IPS DF 6.9 (cell line): ENCODE data around the gene MPHOSPH6.
"Not testable (repeated sequence)": the region's sequence is repeated elsewhere in the genome, so short reads cannot be mapped to it uniquely, and the experiment has no call there.

Experiments used
- DNase-seq: peaks from one replicate; pipeline ENCODE4 v3.0.0-alpha.2; 2013; ENCODE audit warnings: low read depth, low spot score
- H3K27ac ChIP-seq: one replicate; pipeline ENCODE4 v1.5.1; 2013; ENCODE audit warnings: low read length, control low read depth
- H3K27me3 ChIP-seq: 2 replicates; pipeline ENCODE4 v1.6.1; 2013; ENCODE audit warnings: mild to moderate bottlenecking, low read length; ENCODE audit not compliant: control insufficient read depth, insufficient read depth
- H3K36me3 ChIP-seq: 2 replicates; pipeline ENCODE4 v1.6.1; 2013; ENCODE audit warnings: low read length; ENCODE audit not compliant: control insufficient read depth, insufficient read depth
- H3K4me1 ChIP-seq: 2 replicates; pipeline ENCODE4 v1.6.1; 2013; ENCODE audit warnings: low read length; ENCODE audit not compliant: control insufficient read depth, insufficient read depth
- H3K4me3 ChIP-seq: 2 replicates; pipeline ENCODE4 v1.5.1; 2013; ENCODE audit warnings: mild to moderate bottlenecking, low read length
- H3K9me3 ChIP-seq: 2 replicates; pipeline ENCODE4 v1.6.1; 2013; ENCODE audit warnings: low read length, inconsistent platforms; ENCODE audit not compliant: control insufficient read depth, insufficient read depth
- WGBS: extraction: QIAGEN DNeasy Blood & Tissue Kit; methylation state at CpG from one replicate; pipeline ENCODE4 v1.1.7; 2013; ENCODE audit warnings: mixed read lengths, missing lambda C conversion rate; ENCODE audit not compliant: insufficient read length, insufficient coverage; 5-methylcytosine and 5-hydroxymethylcytosine counted together

Gene MPHOSPH6

DNA sequence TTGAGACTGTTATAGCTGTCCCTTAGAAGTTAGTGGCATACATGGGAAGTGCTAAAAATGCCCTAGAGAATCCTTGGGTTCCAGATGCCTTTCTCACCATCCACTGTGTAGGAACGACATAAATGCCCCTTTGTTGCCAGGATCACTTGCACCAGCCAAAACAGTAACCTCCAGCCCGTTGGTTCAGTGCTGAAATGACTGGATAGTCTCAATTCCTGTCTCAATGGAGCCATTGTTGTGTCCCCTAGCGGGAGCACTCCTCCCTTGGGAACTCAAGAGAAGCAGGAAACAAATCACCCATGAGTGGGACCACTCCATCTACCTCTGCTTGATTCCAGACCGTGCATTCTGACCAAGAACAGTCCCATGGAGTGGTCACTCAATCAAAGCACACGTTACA, 23.1 kb downstream of the MPHOSPH6 start:
- H3K36me3 ChIP-seq, result peaks cover 12% of the 10 kb centered on the region; the same call in 1 of the 2 replicates
- WGBS, result no CpG with 5 or more reads among the region's 5 CpGs
- H3K27ac ChIP-seq, result no peak overlapping the region
- no peaks in the 10 kb centered on the region; the same call in 1 of the 2 replicates for H3K4me1 ChIP-seq
- H3K27me3 ChIP-seq, result no peaks in the 10 kb centered on the region
- no peak for DNase-seq
- no peaks in the 10 kb centered on the region for H3K9me3 ChIP-seq
- no peak overlapping the region for H3K4me3 ChIP-seq

DNA sequence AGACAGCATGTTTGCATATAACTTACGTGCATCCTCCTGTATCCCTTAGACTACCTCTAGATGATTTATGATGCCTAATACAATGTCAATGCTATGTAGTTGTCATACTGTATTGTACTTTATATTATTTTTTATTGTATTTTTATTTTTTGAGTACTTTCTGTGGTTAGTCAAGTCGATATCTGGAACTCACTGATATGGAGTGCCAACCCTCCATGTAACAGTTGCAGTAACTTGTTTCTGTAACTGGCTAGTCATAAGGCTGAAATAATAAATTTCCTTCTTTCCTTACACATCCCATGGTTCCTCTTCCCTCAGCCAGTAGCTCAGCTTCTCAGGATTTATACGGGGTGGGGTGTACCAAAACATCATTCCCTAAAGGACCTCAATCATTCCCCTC, 23.5 kb downstream of the MPHOSPH6 start:
- H3K4me3 ChIP-seq, result no peak overlapping the region
- no peaks in the 10 kb centered on the region for H3K9me3 ChIP-seq
- DNase-seq, result no peak
- no peaks in the 10 kb centered on the region; the same call in 1 of the 2 replicates for H3K4me1 ChIP-seq
- H3K27me3 ChIP-seq, result no peaks in the 10 kb centered on the region
- WGBS, result no CpG with 5 or more reads among the region's 3 CpGs
- peaks cover 12% of the 10 kb centered on the region; the same call in 1 of the 2 replicates for H3K36me3 ChIP-seq
- H3K27ac ChIP-seq, result no peak overlapping the region

DNA sequence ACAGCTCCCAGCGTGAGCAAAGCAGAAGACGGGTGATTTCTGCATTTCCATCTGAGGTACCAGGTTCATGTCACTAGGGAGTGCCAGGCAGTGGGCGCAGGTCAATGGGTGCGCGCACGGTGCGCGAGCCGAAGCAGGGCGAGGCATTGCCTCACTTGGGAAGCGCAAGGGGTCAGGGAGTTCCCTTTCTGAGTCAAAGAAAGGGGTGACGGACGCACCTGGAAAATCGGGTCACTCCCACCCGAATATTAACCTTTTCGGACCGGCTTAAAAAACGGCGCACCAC, 30.8 kb downstream of the MPHOSPH6 start:
- not testable (repeated sequence) for H3K36me3 ChIP-seq, H3K4me1 ChIP-seq, H3K27me3 ChIP-seq, H3K27ac ChIP-seq, DNase-seq, H3K9me3 ChIP-seq
- WGBS, result no CpG with 5 or more reads among the region's 19 CpGs
- H3K4me3 ChIP-seq, result peak overlapping the region; percentile 35; the same call in 1 of the 2 replicates

DNA sequence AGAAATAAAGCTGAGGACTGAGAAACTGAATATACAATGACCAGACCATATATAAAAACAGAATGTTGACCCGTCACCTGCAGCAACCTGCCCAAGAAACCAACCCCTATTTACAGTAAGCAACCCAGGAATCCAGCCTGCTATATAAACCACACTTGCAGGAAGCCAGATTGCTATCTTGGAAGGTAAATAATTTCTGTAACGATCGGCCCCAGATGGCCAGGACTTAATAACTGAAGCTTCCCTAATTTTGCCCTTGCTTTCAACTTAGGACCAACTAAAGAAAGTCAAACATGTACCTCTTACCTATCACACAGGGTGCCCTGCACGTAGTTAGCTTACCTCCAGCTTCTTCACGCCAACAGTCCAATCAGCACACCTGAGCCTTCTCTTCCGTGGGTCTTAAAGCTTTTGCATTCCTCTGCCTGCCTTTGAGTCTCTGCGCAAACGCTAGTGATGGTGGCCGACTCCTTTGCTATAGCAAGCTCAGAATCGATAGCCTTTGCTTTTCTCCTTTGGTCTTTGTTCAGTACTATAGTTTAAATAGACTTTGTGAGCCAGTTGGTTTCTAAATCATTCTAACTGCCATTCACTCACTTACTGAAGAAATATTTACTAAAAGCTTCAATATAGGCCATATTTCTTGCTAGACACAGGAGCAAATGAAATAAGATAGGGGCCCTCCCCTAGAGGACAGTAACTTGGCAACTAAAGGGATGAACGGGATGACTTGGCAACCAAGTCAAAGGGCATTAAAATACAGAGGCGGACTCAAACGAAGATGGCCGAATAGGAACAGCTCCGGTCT, 31.3 kb downstream of the MPHOSPH6 start:
- Histone ChIP-seq H3K9me3 (no peaks in the 10 kb centered on the region), H3K36me3 (no peaks in the 10 kb centered on the region; the same call in 1 of the 2 replicates), H3K4me3 (peak overlapping the region; percentile 35; the same call in 1 of the 2 replicates), H3K4me1 (no peaks in the 10 kb centered on the region), H3K27me3 (no peaks in the 10 kb centered on the region), H3K27ac (no peak overlapping the region)
- DNase-seq, result no peak
- no CpG with 5 or more reads among the region's 15 CpGs for WGBS

DNA sequence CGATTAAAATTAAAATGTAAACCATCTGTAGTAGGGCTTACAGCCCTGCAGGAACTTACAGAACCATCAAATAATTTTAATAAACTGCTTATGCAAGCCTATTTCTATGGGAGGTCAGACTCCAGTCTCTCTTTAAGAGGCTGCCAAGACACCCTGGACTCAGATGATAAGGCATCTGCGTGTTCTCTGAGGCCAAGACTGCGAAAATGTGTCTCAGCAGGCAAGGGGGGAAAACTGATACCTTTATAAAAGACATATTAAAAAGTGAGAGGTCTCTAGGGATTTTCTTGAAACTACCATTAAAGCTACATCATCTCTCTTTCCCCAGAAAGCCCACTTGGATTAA, 32.2 kb downstream of the MPHOSPH6 start:
- no peak overlapping the region for H3K4me3 ChIP-seq
- no peak for DNase-seq
- no peaks in the 10 kb centered on the region for H3K4me1 ChIP-seq
- H3K27ac ChIP-seq, result no peak overlapping the region
- no peaks in the 10 kb centered on the region for H3K27me3 ChIP-seq
- no peaks in the 10 kb centered on the region for H3K9me3 ChIP-seq
- WGBS, result no CpG with 5 or more reads among the region's 3 CpGs
- H3K36me3 ChIP-seq, result no peaks in the 10 kb centered on the region; the same call in 1 of the 2 replicates

DNA sequence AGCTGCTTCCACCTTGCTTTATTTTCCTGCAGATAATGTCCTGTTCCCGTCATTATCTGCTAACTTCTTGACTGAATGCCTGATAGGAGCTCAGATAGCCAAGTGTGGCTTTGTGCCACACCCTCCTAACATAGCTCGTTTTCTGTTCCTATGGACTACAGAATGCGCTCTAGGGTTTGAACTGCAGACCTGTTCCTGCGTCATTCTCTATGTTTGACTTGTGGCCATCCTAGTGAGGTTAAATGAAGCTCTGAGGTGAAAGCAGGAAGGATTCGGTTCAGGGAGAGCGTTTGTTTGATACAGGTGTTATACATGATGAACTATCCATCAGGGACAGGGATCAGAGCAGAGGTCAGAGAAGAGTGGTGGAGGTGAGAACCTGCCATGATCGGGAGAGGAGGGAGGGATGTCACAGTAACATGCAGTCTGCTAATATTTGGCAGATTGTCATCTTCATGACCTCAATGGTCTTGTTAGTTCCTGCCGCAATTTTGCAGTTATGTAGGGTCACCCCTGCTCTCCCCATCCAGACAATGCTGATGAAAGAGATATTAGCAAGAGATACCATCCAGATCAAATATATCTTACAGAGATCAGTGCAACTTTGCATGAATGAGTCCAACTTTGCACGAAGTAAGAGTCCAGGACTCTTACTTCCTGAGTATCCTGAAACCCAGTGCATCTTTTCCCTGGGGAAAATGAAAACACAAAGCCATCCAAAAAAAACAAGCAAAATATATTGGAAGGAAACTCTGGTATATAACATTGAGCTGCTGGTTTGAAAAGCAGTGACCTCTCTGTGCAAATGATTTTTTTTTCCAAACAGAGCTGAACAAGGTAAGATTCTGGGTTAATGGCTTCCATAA, 32.8 kb downstream of the MPHOSPH6 start:
- DNase-seq, result no peak
- no CpG with 5 or more reads among the region's 9 CpGs for WGBS
- no peaks in the 10 kb centered on the region for H3K4me1 ChIP-seq
- H3K27me3 ChIP-seq, result no peaks in the 10 kb centered on the region
- no peak overlapping the region for H3K27ac ChIP-seq
- H3K4me3 ChIP-seq, result no peak overlapping the region
- no peaks in the 10 kb centered on the region for H3K9me3 ChIP-seq
- H3K36me3 ChIP-seq, result no peaks in the 10 kb centered on the region; the same call in 1 of the 2 replicates

DNA sequence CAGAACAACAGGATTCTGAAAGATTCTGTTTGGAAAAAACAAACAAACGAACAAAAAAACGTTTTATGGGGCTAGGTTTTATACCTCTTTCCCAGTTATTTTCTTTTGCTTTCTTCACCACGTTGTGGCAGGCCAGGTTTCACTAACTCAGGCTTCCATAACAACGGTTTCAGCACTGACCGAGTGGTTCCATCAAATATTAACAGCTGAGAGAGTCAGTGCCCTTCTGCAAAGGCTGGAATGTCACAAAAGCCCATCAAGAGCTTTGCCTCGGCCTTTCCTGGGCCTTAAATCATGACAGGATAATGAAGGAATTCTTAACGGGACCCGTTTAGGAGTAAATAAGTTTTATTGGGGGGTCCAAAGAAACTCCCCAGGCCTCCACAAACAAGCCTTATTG, 34.2 kb downstream of the MPHOSPH6 start:
- H3K4me1 ChIP-seq, result no peaks in the 10 kb centered on the region
- no peak for DNase-seq
- no peak overlapping the region for H3K27ac ChIP-seq
- no peaks in the 10 kb centered on the region for H3K9me3 ChIP-seq
- no peak overlapping the region for H3K4me3 ChIP-seq
- WGBS, result no CpG with 5 or more reads among the region's 8 CpGs
- no peaks in the 10 kb centered on the region; the same call in 1 of the 2 replicates for H3K36me3 ChIP-seq
- no peaks in the 10 kb centered on the region for H3K27me3 ChIP-seq

DNA sequence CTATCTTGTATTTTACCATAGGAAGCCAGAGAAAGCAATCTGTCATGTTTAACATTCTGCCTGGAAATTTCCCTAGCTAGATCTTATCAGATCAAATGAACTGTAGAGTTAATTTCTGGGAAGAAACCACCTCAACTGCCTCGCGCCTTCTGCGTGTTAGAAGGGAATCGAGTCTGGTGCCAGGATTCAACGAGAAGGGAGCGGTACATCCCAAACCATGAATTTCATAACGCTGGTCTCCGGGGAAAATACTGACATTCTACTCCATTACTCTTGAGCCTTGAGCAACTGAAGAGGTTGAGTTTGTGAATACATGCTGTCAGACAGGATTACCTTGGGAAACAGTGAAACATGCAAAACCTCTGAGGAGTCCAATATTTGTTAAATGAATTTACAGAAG, 35.2 kb downstream of the MPHOSPH6 start:
- no CpG with 5 or more reads among the region's 8 CpGs for WGBS
- no peak overlapping the region for H3K27ac ChIP-seq

DNA sequence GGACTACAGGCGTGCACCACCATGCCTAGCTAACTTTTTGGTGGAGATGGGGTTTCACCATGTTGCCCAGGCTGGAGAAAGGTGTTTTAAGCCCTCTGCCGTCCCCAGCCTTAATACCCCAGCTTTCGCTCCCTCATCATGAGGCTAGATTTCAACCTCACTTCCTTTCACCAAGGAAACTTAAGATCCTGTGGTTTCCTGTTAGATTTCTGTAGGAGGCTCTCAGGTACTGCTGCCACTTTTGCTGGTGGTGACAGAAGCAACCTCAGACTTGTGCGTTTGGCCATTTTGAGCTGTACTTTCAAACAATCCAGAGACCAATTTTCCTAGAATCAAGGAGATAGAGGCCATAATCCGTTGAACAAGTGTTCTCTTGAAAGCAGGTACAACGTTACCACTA, 36.2 kb downstream of the MPHOSPH6 start:
- WGBS, result no CpG with 5 or more reads among the region's 6 CpGs
- no peak for DNase-seq
- H3K4me3 ChIP-seq, result no peak overlapping the region

More for the DNA sequence above, 35.2 kb downstream of the MPHOSPH6 start:
- H3K4me3 ChIP-seq, result no peak overlapping the region
- H3K9me3 ChIP-seq, result no peaks in the 10 kb centered on the region
- no peaks in the 10 kb centered on the region for H3K4me1 ChIP-seq
- H3K36me3 ChIP-seq, result no peaks in the 10 kb centered on the region; the same call in 1 of the 2 replicates
- DNase-seq, result no peak
- H3K27me3 ChIP-seq, result no peaks in the 10 kb centered on the region

DNA sequence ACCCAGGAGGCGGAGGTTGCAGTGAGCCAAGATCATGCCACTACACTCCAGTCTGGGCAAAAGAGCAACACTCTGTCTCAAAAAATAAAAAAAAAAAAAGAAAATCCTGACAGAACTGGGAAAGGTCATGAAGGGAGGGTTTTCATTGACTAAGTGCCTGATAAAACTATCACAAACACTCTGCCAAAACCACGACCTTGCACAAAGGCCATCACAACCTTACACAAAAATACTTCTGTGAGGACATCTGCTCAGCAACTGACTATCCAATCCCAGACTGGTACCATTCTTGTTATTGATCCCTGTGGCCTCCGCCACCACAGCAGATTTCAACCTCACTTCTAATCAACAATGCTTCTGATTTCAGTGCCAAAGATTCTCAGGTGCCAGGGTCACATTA, 40.1 kb downstream of the MPHOSPH6 start:
- no peak for DNase-seq
- H3K4me3 ChIP-seq, result no peak overlapping the region
- H3K27me3 ChIP-seq, result no peaks in the 10 kb centered on the region
- H3K36me3 ChIP-seq, result no peaks in the 10 kb centered on the region
- no peaks in the 10 kb centered on the region for H3K9me3 ChIP-seq
- WGBS, result no CpG with 5 or more reads among the region's 3 CpGs
- H3K4me1 ChIP-seq, result peaks cover 2% of the 10 kb centered on the region; the same call in 1 of the 2 replicates
- no peak overlapping the region for H3K27ac ChIP-seq

More for the DNA sequence above, 36.2 kb downstream of the MPHOSPH6 start:
- H3K36me3 ChIP-seq, result no peaks in the 10 kb centered on the region; the same call in 1 of the 2 replicates
- no peaks in the 10 kb centered on the region for H3K4me1 ChIP-seq
- no peaks in the 10 kb centered on the region for H3K27me3 ChIP-seq
- H3K27ac ChIP-seq, result no peak overlapping the region
- no peaks in the 10 kb centered on the region for H3K9me3 ChIP-seq
